ENCODE data around the gene ADRA2C.

DNA sequence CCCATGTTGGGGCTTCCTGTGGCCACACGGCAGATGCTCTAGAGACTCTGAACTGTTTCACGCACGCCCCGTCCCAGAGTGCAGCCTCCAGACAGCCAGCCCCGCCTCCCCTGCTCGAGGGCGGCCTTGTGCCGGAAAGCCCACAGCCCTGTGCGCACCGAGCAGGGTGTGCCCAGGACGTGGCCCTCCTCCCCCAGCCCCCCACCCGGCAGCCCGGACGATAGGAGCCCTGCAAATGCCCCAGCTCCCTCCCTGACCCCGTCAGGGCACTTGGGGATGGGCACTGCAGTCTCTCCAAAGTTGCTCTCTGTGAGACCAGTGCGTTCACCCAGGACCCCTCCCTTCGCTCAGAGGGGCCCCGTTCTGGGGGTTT lies 37.3 kb downstream of the ADRA2C start:
- TF ChIP-seq, protein P1, sequence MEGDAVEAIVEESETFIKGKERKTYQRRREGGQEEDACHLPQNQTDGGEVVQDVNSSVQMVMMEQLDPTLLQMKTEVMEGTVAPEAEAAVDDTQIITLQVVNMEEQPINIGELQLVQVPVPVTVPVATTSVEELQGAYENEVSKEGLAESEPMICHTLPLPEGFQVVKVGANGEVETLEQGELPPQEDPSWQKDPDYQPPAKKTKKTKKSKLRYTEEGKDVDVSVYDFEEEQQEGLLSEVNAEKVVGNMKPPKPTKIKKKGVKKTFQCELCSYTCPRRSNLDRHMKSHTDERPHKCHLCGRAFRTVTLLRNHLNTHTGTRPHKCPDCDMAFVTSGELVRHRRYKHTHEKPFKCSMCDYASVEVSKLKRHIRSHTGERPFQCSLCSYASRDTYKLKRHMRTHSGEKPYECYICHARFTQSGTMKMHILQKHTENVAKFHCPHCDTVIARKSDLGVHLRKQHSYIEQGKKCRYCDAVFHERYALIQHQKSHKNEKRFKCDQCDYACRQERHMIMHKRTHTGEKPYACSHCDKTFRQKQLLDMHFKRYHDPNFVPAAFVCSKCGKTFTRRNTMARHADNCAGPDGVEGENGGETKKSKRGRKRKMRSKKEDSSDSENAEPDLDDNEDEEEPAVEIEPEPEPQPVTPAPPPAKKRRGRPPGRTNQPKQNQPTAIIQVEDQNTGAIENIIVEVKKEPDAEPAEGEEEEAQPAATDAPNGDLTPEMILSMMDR (IDR thresholded peaks at IDR 0.05 in 2 of 3, conservative IDR thresholded peaks at IDR 0.05 in 1 of 3; ENCODE audit: borderline replicate concordance in 1 of 3, insufficient read depth in 1 of 3, low read depth in 2 of 3, low read length in 2 of 3), result no peak
- TF ChIP-seq SIN3A (IDR thresholded peaks at IDR 0.05; ENCODE audit: low read depth) (no peak), EZH2 (IDR thresholded peaks at IDR 0.05) (no peak), JUND (IDR thresholded peaks at IDR 0.05) (no peak), POLR2A (IDR thresholded peaks at IDR 0.05; ENCODE audit: borderline replicate concordance, extremely low read depth, insufficient read depth, insufficient read length) (no peak), YY1 (IDR thresholded peaks at IDR 0.05; ENCODE audit: extremely low read depth, insufficient replicate concordance, low read depth, low read length) (no peak), POLR2AphosphoS5 (IDR thresholded peaks at IDR 0.05; ENCODE audit: low read depth, low read length) (no peak), SP1 (IDR thresholded peaks at IDR 0.05; ENCODE audit: low read depth) (no peak)
- TF ChIP-seq, protein P2, sequence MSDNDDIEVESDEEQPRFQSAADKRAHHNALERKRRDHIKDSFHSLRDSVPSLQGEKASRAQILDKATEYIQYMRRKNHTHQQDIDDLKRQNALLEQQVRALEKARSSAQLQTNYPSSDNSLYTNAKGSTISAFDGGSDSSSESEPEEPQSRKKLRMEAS (IDR thresholded peaks at IDR 0.05), result no peak

Measured in HCT116 (cell line).